Colon (tissue), 2 donors: ENCODE results near the gene ORAI2.
"Not testable (repeated sequence)": the region's sequence is repeated elsewhere in the genome, so short reads cannot be mapped to it uniquely, and the experiment has no call there.

ENCODE experiments used
- FAIRE-seq: peaks from 2 replicates; lab custom pipeline; 2012; peaks lifted over from hg19 to GRCh38; lab: Jason Lieb, UNC
- donor health status: control.
- donor health status: control.

The ORAI2 gene

DNA sequence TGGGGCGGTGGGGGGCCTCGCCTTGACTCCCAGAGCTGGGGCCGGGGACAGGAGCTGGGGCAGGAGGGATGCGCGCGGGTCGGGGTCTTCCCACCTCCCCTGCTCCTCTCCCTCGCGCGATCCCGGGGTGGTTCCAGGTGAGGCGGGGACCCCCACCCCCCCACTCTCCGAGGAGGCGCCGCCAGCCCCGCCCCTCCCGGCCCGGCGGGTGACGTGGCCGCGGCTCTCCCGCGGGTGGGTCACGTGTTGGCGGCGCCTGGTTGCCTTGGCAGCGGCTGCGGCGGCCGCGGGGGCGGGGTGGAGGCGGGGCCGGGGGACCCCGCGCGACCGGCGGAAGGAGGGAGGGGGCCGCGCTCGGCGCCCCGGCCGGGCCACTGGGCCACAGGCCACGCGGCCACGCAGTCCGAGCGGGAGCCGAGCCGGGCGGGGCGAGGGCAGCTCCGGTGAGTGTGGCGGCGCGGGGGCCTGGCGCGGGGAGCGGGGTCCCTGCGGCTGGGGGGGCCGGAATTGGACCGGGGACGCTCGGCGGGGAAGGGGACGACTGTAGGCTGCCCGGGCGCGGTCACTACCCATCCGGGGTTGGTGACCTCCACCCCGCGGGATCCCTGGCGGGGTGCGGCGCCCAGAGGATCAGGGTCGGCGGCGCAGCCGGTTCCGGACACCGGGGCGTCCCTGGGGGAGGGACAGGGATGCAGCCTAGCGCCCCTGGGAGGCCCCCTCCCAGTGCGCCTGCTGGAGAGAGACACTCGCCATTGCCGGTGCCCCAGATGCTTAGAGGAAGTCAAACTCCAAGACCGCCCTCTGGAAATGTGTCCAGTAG lies at the start of gene ORAI2:
Gene ORAI2, plus strand, starts transcription at position 357 of the 820 bp plus-strand sequence. CDS start 5,382 bp downstream, outside the sequence.
- FAIRE-seq: no peak

- FAIRE-seq: no peak
Measured at GRCh38 chr7:102387064-102387463, 46.3 kb upstream of the ORAI2 start.

- FAIRE-seq: no peak
Measured at GRCh38 chr7:102389810-102390209, 43.6 kb upstream of the ORAI2 start.

- FAIRE-seq: no peak
Measured at GRCh38 chr7:102390697-102391484, 42.5 kb upstream of the ORAI2 start.

DNA sequence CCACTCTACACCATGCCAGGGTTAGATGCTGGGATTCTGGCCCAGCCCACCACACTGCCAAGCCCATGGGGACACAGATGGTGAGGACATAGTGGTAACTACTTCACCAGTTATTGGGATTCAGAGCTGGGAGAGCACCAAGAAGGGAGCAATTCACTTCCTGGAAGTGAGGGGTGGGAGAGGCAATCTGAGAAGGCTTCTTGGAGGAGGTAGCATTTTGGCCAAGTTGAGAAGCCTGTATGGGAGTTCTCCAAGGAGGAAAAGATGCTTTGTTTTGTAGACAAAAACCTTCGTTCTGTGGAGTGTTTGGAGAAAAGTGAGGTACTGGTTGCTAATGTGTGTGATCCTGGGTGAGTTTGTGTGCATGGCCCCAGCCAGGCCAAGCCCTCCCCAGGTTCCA lies 41.0 kb upstream of the ORAI2 start:
- no peak for FAIRE-seq

DNA sequence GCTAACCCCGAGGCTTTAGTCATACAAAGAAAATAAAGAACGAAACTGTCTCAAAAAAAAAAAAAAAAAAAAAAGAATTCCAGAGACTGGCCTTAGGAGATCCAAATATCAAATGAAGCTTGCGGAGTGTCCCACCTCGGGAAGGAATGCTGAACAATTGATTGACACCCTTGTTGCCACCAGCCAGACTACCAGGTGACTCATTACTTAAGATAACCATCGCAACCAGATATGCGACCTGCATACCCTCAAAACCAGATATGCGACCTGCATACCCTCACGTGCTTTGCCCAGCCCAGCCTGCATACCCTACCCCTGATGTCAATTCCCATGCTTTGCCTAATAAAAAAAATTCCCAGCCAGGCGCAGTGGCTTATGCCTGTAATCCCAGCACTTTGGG lies 39.9 kb upstream of the ORAI2 start:
- no peak for FAIRE-seq

GRCh38 chr7:102395592-102395872 lies 37.8 kb upstream of the ORAI2 start:
- no peak for FAIRE-seq

DNA sequence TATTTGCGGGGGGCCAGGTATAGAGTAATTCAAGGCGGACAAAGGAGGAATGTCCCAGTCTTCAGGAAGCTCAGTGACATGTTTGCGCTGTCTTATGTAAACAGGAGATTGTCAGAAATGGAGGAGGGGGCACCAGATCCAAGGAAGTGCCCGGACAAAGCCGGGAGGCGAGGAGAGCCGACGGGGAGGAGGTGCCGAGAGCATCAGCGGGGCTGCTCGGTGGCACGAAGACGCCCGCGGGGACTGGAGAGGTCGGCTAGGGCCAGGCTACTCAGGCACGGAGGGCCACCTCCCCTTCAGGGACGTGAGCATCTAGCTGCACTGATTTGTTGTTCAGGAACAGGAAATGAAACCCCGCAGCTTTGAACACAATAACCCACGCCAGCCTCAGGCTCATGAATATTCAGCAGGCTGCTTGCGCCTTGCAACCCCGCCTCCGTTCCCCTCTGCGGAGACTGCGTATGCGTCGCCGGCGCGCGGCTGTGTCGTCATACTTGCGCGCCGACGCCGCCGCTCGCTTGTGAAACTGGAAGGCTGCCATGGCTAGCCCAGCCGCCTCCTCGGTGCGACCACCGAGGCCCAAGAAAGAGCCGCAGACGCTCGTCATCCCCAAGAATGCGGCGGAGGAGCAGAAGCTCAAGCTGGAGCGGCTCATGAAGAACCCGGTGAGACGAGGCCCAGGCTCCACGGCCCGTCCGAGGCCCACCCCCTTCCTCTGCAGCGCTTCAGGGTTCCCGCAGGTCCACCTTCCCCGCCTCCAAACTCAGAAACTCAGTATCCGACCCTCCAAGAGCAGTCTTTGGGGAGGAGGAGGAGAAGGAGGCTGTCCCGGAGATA lies 37.3 kb upstream of the ORAI2 start, which contains the start of gene PRKRIP1:
Gene PRKRIP1, plus strand, starts transcription at position 491 of the 837 bp plus-strand sequence. Its CDS starts 49 bp downstream, at position 540.
- FAIRE-seq: no peak

DNA sequence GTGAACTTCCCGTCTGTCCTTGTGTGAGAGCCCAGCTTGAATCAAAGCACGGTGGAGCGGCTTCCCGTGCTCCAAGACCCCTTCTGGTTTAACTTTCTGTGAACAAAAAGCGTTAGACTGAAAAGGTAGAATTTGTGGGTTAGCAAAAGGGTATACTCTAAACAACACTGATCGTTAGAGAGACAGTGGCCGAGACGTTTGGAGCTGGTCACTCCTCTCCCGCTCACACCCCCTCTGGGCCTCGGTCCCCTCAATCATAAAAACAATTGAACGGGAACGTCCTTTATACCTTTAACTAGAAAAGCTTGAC lies 36.7 kb upstream of the ORAI2 start:
- no peak for FAIRE-seq

GRCh38 chr7:102398543-102398942 lies 34.8 kb upstream of the ORAI2 start:
- no peak for FAIRE-seq

GRCh38 chr7:102400360-102400759 lies 33.0 kb upstream of the ORAI2 start:
- no peak for FAIRE-seq

DNA sequence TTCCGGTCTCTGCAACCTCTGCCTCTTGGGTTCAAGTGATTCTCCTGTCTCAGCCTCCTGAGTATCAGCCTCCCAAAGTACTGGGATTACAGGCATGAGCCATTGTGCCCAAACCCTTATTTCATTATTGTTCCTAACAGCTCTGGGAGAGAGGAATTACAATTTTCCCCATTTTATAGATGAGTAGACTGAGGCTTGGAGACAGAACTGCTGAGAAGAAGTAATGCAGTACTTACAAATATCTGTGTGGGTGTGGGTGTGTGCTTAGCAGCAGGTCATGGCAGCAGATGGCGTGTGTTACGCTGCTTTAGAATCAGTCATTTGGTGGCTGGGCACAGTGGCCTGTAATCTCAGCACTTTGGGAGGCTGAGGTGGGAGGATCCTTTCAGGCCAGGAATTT lies 29.8 kb upstream of the ORAI2 start:
- no peak for FAIRE-seq

GRCh38 chr7:102404005-102404861 lies 29.1 kb upstream of the ORAI2 start:
- FAIRE-seq: no peak

- not testable (repeated sequence) for FAIRE-seq
Measured at GRCh38 chr7:102404862-102405188, 28.6 kb upstream of the ORAI2 start.

GRCh38 chr7:102407910-102408309 lies 25.5 kb upstream of the ORAI2 start:
- no peak for FAIRE-seq

GRCh38 chr7:102408530-102408929 lies 24.8 kb upstream of the ORAI2 start:
- not testable (repeated sequence) for FAIRE-seq

DNA sequence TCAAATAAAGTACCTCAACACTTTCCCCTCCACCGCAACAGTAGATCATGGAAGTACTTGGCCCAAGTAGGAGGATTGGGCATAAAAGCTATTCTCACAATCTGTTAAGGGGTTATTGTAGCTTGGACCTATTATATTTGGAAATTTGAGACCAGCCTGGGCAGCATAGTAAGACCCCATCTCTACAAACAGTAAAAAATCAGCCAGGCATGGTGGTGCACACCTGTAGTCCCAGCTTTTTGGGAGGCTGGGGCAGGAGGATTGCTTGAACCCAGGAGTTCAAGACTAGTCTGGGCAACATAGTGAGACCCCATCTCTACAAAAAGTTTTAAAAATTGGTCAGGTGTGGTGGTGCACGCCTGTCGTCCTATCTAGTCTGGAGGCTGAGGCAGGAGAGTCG lies 24.0 kb upstream of the ORAI2 start:
- no peak for FAIRE-seq

- FAIRE-seq: no peak
Measured at GRCh38 chr7:102410123-102410522, 23.3 kb upstream of the ORAI2 start.

GRCh38 chr7:102410918-102411317 lies 22.5 kb upstream of the ORAI2 start:
- no peak for FAIRE-seq

GRCh38 chr7:102412548-102412947 lies 20.8 kb upstream of the ORAI2 start:
- no peak for FAIRE-seq

- no peak for FAIRE-seq
Measured at GRCh38 chr7:102413091-102413490, 20.3 kb upstream of the ORAI2 start.

DNA sequence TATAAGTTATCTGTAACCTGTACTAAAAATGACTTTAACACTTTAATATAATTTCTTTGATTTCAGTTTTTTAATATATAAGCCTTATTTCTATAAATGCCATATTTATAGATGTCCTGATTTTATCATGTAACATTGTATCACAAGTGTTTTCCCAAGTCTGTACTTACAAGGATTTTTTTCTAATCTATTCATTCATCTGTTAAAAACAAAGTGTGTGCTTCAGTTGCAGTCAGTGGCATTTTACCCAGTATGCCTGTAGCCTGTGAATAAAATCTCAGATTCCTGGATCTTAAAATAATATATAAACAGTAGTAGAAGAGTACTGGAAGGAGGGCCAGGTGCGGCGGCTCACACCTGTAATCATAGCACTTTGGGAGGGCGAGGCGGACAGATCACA lies 19.8 kb upstream of the ORAI2 start:
- no peak for FAIRE-seq
